NCI-H345 treated with DMSO at 0.1 percent for 48 hours (cell line): ENCODE measurements around the gene HERC6.
"Not testable (repeated sequence)": the region's sequence is repeated elsewhere in the genome, so short reads cannot be mapped to it uniquely, and the experiment has no call there.

Source experiments
- DNase-seq: peaks from one replicate; lab custom pipeline; 2025; ENCODE audit not compliant: unreplicated experiment; lab: John Stamatoyannopoulos, UW

Gene HERC6

GRCh38 chr4:88390128-88390527 is 11.5 kb downstream of the HERC6 start:
- no peak for DNase-seq

DNA sequence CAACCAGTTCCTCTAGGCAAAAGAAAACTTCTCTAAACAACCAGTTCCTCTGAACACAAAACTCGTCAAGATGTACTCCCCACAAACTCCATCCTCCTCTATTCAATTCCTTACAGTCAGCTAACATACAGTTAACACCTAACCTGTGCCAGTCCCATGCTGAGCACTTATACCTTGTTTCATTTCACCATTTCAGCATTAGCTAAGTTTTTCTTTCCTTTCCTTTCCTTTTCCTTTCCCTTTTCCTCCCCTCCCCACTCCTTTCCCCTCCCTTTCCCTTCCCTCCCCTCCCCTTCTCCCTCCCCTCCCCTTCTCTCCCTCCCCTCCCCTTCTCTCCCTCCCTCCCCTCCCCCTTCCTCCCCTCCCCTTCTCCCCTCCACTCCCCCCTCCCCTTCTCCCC is 13.1 kb downstream of the HERC6 start:
- DNase-seq: no peak

- no peak for DNase-seq
Measured at GRCh38 chr4:88396681-88397080, 18.0 kb downstream of the HERC6 start.

GRCh38 chr4:88398381-88398780 is 19.7 kb downstream of the HERC6 start:
- DNase-seq: no peak

DNA sequence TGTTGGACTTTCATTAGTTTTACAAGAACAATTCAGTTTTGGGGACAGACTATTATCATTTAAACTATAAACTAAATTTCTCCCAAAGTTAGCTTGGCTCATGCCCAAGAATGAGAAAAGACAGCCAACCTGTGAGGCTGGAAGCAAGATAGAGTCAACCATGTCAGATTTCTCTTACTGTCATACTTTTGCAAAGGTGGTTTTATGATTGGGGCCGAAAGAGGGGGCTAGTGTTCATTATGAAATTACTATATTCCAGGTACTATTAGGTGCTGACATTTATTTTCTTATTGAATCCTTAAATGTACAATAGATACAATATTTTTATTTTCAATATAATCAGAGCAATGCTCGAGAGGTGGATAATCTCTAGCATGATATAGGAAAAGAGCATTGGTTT is 30.6 kb downstream of the HERC6 start:
- DNase-seq: no peak

DNA sequence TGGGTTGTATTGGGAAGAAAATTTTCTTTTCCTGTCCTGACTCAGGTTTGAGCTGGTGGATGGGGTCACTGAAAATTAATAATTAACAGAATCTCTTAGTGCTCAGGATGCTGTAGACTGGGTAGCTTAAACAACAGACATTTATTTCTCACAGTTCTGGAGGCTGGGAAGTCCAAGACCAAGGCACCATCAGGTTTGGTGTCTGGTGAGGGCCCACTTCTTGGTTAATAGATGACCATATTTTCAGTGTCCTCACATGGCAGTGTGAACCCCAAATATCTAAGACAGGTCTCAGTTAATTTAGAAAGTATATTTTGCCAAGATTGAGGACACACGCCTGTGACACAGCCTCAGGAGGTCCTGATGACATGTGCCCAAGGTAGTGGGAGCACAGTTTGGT is 31.1 kb downstream of the HERC6 start:
- no peak for DNase-seq

- DNase-seq: no peak
Measured at GRCh38 chr4:88411491-88412096, 32.9 kb downstream of the HERC6 start.

- no peak for DNase-seq
Measured at GRCh38 chr4:88413801-88414200, 35.1 kb downstream of the HERC6 start.

DNA sequence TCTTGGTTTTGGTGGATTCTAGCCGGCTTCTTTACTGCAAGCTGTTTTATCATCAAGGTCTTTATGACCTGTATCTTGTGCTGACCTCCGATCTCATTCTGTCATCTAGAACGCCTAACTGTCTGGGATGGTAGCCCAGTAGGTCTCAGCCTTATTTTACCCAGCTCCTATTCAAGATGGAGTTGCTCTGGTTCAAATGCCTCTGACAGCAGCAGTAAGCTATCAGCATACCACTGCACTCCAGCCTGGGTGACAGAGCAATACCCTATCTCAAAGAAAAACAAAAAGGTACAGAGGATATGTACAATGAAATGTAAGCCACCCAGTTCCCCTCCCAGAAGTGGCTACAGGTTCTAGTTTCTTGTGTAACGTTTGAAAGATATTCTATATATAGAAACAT is 36.1 kb downstream of the HERC6 start:
- DNase-seq: no peak

- DNase-seq: no peak
Measured at GRCh38 chr4:88415982-88416381, 37.3 kb downstream of the HERC6 start.

DNA sequence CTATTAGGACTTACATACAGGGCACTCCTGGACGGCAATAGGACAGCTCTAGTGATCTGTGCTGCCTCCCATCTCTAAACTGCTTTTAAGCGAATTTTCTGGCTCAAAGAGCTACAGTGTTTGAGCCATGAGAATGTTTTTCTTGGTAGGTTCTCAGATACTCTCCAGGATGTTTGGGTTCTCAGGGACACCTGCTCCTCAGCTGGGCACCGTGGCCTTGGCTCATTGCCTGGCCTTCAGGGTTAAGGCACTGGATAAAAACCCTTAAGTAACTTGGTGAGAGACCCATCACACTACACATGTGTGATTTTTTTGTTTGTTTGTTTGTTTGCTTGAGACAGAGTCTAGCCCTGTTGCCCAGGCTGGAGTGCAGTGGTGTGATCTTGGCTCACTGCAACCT is 39.8 kb downstream of the HERC6 start:
- DNase-seq: no peak

DNA sequence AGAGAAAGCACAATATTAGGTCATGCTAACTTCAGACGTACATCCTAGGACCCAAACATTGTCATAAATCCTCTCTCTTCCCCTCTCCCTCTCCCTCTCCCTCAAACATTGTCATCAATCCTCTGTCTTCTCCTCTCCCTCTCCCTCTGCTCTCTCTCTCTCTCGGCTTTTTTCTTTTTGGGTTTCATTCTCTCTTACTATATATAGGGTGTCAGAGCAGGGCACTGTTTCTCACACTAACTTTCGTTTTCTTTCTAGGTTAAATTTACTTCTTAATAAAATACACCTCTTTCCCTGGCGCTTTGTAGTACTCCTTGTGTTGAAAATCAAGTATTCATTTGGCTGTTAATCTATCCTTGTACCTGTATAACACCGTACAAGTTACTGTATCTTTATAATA is 41.2 kb downstream of the HERC6 start:
- no peak for DNase-seq

DNA sequence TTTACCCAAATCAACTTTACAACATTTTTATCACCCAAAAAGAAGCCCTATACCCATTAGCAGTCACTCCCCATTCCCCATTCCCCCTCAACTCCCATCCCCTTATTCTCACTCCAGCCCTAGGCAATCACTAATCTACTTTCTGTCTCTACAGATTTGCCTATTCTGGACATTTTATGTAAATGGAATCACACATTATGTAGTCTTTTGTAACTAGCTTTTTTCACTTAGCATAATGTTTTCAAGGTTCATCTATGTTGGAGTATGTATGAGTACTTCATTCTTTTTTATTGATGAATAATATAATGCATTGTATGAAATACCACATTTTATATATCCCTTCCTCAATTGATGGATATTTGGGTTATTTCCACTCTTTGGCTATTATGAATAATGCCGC is 42.2 kb downstream of the HERC6 start:
- DNase-seq: no peak

DNA sequence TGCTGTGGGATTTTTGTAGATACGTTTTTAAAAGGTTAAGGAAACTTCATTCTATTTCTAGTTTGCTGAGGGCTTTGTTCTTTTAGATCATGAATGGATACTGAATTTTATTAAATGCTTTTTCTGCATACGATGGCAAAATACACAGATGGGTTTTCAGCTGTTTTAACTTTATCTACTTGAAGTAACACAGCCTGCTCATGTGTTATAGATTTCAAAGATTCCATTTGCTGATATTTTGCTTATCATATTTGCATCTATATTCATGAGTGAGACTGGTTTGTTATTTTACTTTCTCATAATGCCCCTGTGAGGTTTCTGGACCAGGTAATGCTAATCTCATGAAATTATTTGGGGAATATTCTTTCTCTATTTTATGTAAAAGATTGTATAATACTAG is 43.8 kb downstream of the HERC6 start:
- DNase-seq: no peak

DNA sequence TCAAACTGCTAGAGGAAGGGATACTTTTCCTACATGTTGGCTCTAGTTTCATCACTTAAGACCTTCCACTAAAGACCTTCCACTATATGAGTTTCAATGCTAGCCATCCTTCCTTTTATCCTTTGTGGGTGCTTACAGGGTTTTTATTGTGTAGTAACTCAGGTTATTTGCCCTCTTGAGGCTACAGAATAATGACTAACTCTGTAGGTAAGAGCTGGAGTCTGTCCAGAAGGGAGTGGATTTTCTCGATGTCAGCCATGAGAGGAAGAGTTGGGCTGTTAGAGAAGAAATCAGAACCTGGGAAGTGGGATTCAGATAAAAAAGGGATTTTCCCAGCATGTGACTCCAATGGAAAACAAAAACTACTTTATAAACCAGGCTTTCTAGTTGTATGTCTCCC is 50.7 kb downstream of the HERC6 start:
- no peak for DNase-seq

DNA sequence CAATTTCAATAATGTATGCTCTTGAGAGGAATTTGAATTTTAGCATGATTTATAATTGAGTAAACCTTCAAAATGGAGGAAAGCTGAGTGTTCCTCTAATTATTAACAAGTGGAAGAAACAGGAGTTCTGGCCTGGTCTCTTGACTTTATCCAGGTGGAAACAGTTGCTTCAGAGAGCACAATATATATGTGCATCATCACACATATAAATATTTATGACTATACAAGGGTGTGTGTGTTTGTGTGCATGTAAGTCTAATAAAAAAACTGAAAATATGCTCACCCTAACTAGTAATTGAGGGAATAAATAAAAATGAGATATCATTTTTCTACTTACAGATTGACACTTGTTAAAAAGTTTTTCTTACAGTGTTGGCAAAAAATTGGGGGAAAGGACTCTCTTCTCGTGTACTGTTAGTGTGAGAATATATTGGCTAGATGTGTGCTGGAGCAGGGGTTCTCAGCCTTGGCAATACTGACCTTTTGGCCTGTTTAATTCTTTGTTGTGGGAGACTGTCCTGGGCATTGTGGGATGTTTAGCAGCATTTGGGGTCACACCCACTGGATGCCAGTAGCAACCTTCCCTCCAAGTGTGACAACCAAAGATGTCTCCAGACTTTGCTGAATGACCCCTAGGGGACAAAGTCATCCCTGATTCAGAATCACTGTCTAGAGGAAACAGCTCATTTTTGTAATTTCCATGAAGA is 57.5 kb downstream of the HERC6 start:
- no peak for DNase-seq

DNA sequence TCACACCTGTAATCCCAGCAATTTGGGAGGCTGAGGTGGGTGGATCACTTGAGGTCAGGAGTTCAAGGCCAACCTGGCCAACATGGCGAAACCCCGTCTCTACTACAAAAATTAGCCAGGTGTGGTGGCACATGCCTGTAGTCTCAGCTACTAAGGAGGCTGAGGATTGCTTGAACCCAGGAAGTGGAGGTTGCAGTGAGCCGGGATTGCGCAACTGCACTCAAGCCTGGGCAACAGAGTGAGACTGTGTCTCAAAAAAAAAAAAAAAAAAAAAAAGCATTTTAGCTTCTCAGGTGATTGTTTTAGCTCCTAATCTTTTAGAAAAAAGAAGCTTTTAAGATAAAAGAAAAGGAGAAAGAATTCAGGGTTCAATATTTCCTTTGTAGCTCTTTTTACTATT is 59.2 kb downstream of the HERC6 start:
- not testable (repeated sequence) for DNase-seq

- DNase-seq: no peak
Measured at GRCh38 chr4:88439161-88439760, 60.6 kb downstream of the HERC6 start.

GRCh38 chr4:88440146-88440545 is 61.5 kb downstream of the HERC6 start:
- no peak for DNase-seq

DNA sequence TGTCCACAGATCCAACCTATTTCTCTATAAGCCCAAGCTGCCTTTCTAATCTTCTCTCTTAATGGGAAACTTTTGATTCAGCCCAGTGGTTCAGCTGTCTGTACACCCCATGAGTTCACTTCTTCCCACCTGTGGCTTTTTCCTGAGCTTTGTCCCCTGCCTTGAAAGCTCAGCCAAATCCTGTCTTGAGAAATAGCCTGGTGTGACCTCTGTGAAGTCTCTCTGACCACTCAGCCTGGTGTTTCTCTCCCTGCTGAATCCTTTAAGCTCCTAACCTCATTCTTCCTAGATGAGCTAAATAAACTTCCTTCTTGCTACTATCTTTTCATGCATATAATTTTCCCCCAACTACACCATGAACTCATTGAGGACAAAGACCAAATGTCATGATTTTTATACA is 63.0 kb downstream of the HERC6 start:
- no peak for DNase-seq

GRCh38 chr4:88442689-88443191 is 64.1 kb downstream of the HERC6 start:
- no peak for DNase-seq

DNA sequence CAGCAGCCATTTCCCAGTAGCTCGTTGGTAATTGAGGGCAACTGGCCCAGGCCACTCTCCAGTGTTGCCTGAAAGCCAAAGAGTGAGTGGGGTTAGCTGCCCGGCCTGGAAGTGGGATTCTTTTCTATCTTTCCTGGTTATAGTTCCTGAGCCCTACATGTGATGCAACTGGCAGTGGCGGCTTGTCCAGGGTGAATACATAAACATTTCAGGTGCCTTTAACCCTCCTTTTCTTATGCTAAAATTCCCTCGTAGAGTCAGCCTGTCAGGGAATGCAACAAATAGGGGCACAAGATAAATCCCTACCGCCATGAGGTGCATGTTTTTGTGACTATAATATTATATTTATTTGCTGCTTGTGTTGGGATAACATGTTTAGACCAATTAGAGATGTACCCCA is 64.8 kb downstream of the HERC6 start:
- no peak for DNase-seq
